SU-DHL-6 (cell line): ENCODE data around the gene SCD.

Source experiments
- H2AFZ ChIP-seq: fragments of 200-600 bp; sonication (generic); 2 replicates; pipeline ENCODE4 v1.6.1; 2014; ENCODE audit warnings: low read depth, mild to moderate bottlenecking, moderate library complexity, mixed read lengths, antibody characterized with exemption, low read length; ENCODE audit not compliant: severe bottlenecking
- H3F3A ChIP-seq: fragments of 200-600 bp; shearing (Covaris generic); 2 replicates; pipeline ENCODE4 v1.6.0; 2016; ENCODE audit warnings: antibody characterized with exemption, mild to moderate bottlenecking; ENCODE audit not compliant: insufficient read depth
- H3K27ac ChIP-seq: fragments of 200-600 bp; sonication (generic); 2 replicates; pipeline ENCODE4 v1.5.1; 2016; ENCODE audit warnings: low read depth, mild to moderate bottlenecking, low read length, moderate library complexity, mixed read lengths
- H3K27me3 ChIP-seq: fragments of 200-600 bp; sonication (generic), shearing (Covaris generic); 2 replicates; pipeline ENCODE4 v1.6.0; 2014; ENCODE audit warnings: mild to moderate bottlenecking, low read length
- H3K36me3 ChIP-seq: fragments of 200-600 bp; sonication (generic); 2 replicates; pipeline ENCODE4 v1.6.1; 2014; ENCODE audit warnings: mild to moderate bottlenecking, low read length, mixed read lengths
- H3K4me2 ChIP-seq: fragments of 300-600, 200-600 bp; shearing (Covaris generic), sonication (generic); 2 replicates; pipeline ENCODE4 v1.6.0; 2014; ENCODE audit warnings: low read length, low read depth, mild to moderate bottlenecking; ENCODE audit not compliant: poor library complexity, severe bottlenecking
- H3K4me3 ChIP-seq: fragments of 200-600 bp; sonication (generic); 2 replicates; pipeline ENCODE4 v1.5.1; 2014; ENCODE audit warnings: antibody characterized with exemption, low read length, mild to moderate bottlenecking, mixed read lengths; ENCODE audit not compliant: insufficient read depth, poor library complexity, severe bottlenecking
- H3K79me2 ChIP-seq: fragments of 200-600 bp; sonication (generic); 2 replicates; pipeline ENCODE4 v1.6.1; 2014; ENCODE audit warnings: mild to moderate bottlenecking, low read length, moderate library complexity; ENCODE audit not compliant: insufficient read depth
- H3K9ac ChIP-seq: fragments of 200-600 bp; sonication (generic); 2 replicates; pipeline ENCODE4 v1.7.0; 2014; ENCODE audit warnings: mild to moderate bottlenecking, low read length
- H3K9me2 ChIP-seq: fragments of 200-600 bp; sonication (generic); replicated peaks from 2 replicates; pipeline ENCODE4 v1.6.1; 2014; ENCODE audit warnings: low read length; ENCODE audit not compliant: insufficient read depth
- H3K9me3 ChIP-seq: fragments of 200-600 bp; sonication (generic); 2 replicates; pipeline ENCODE4 v1.6.1; 2014; ENCODE audit warnings: low read length, mixed read lengths; ENCODE audit not compliant: insufficient read depth
- H4K20me1 ChIP-seq: fragments of 200-600 bp; sonication (generic); 2 replicates; pipeline ENCODE4 v1.6.1; 2014; ENCODE audit warnings: low read depth, mild to moderate bottlenecking, antibody characterized with exemption, low read length, moderate library complexity, mixed read lengths
- EZH2phosphoT487 ChIP-seq: fragments of 200-600 bp; sonication (generic), shearing (Covaris generic); conservative IDR thresholded peaks from 2 replicates; pipeline ENCODE4 v1.6.1; 2018; ENCODE audit warnings: mild to moderate bottlenecking, antibody characterized with exemption, low read length, moderate library complexity, mixed read lengths
- TF ChIP-seq, protein P1 (sequence below): fragments of 200-600 bp; sonication (generic); IDR thresholded peaks from one replicate; pipeline ENCODE4 v1.5.1; 2017; ENCODE audit warnings: antibody characterized with exemption, mild to moderate bottlenecking, low read length, moderate library complexity; ENCODE audit not compliant: insufficient read depth, poor library complexity, severe bottlenecking

The SCD gene

DNA sequence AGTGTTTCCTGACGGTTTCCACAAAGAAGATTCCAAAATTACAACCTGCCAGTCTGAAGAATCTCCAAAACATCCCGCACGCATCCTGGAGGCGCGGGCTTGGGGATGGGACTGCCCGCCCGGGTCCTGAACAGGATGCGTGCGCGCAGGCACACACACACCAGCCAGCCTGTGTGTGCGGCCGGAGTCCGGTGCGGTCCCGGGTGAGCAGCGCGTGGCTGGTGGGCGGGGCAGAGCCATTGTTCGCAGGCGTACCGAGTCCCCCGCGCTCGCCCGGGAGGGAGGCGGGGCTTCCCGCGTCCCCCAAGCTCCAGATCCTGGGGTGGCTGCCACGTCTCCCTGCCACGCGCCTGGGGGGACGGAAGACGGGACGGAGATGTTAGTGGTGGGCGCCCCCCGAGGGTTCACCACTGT lies 675 bp upstream of the SCD start:
- Histone ChIP-seq H3F3A (peaks cover 8% of the 10 kb centered on the region; the same call in 1 of the 2 replicates), H3K9me2 (no peaks in the 10 kb centered on the region), H3K9me3 (no peaks in the 10 kb centered on the region), H2AFZ (no peak overlapping the region), H3K4me3 (peak overlapping the region; percentile 77), H3K36me3 (peaks cover 30% of the 10 kb centered on the region), H3K4me2 (peak overlapping the region; percentile 93), H3K79me2 (peaks cover 44% of the 10 kb centered on the region), H3K27me3 (no peaks in the 10 kb centered on the region), H3K27ac (peak overlapping the region; percentile 76), H4K20me1 (peaks cover 17% of the 10 kb centered on the region), H3K9ac (peak overlapping the region; percentile 95)
- no peak for TF ChIP-seq EZH2phosphoT487
- TF ChIP-seq, protein P1, sequence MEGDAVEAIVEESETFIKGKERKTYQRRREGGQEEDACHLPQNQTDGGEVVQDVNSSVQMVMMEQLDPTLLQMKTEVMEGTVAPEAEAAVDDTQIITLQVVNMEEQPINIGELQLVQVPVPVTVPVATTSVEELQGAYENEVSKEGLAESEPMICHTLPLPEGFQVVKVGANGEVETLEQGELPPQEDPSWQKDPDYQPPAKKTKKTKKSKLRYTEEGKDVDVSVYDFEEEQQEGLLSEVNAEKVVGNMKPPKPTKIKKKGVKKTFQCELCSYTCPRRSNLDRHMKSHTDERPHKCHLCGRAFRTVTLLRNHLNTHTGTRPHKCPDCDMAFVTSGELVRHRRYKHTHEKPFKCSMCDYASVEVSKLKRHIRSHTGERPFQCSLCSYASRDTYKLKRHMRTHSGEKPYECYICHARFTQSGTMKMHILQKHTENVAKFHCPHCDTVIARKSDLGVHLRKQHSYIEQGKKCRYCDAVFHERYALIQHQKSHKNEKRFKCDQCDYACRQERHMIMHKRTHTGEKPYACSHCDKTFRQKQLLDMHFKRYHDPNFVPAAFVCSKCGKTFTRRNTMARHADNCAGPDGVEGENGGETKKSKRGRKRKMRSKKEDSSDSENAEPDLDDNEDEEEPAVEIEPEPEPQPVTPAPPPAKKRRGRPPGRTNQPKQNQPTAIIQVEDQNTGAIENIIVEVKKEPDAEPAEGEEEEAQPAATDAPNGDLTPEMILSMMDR = no peak

DNA sequence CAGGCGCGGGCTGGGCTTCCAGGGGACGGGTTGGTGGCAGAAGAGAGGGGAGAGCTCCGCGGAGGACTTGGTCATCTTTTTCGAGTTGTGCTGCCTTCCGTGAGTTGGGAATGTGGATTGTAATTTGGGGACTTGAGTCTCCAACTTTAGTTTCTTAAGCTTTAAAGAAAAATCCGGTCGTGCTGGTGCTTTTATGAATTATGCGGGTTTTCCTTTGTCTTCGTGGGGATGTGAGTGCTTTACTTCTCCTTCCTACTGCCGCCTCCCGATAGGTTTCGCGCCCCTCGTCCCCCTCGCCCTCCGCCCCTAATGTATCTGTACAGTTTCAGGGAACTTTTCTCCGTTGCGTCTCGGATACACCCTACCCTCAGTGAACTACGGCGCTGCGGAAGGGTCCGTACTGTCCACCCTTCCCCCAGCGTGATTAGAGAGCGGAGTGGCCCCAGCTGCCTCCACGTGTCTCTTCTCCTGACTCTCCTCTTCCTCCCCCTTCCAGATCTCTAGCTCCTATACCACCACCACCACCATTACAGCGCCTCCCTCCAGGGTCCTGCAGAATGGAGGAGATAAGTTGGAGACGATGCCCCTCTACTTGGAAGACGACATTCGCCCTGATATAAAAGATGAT lies 649 bp downstream of the SCD start:
- Histone ChIP-seq H3K9ac (peak overlapping the region; percentile 95), H3K4me2 (peak overlapping the region; percentile 88), H3K27me3 (no peaks in the 10 kb centered on the region), H3K79me2 (peaks cover 57% of the 10 kb centered on the region), H3K9me2 (no peaks in the 10 kb centered on the region), H3K4me3 (peak overlapping the region; percentile 77), H3F3A (peaks cover 8% of the 10 kb centered on the region; the same call in 1 of the 2 replicates), H3K27ac (peak overlapping the region; percentile 81), H4K20me1 (peaks cover 26% of the 10 kb centered on the region), H2AFZ (no peak overlapping the region), H3K9me3 (no peaks in the 10 kb centered on the region), H3K36me3 (peaks cover 39% of the 10 kb centered on the region)
- TF ChIP-seq, protein P1 = no peak
- no peak for TF ChIP-seq EZH2phosphoT487

DNA sequence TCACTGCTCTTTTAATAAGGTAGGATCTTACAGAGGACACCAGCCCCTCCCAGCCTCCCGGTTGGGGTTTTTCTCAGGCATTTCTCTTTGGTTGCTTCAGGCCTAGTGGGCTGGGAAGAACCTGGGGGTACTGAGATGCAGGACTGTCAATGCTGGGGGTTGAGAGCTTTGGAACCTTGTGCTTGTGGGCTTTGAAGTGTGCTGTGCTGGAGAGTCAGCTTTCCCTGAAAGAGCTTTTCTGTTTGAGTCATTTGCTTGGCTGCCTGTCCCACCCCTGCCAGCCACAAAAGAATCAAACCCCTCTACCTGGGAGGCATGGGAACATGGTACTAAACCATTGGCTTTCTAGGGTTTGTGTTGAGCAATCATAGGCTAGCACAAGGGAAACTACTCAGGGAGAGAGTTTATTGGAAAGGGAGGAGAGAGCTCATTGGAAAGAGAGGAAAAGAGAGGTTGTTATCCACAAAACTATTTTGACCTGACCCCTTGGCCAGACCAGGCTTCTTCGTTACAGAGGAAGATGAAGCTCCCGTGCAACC lies 1.4 kb downstream of the SCD start:
- Histone ChIP-seq H3K9me3 (no peaks in the 10 kb centered on the region), H2AFZ (no peak overlapping the region), H3K79me2 (peaks cover 61% of the 10 kb centered on the region), H4K20me1 (peaks cover 26% of the 10 kb centered on the region), H3K27me3 (no peaks in the 10 kb centered on the region), H3F3A (peaks cover 8% of the 10 kb centered on the region; the same call in 1 of the 2 replicates), H3K9ac (peak overlapping the region; percentile 95), H3K4me2 (peak overlapping the region; percentile 88), H3K27ac (peak overlapping the region; percentile 81), H3K4me3 (peak overlapping the region; percentile 77), H3K9me2 (no peaks in the 10 kb centered on the region), H3K36me3 (peaks cover 44% of the 10 kb centered on the region)
- no peak for TF ChIP-seq EZH2phosphoT487
- TF ChIP-seq, protein P1 = no peak
